HG02840 (cell line): Measurements from ENCODE around the gene PTPRG.

Experiments used
- ATAC-seq: cut with Tn5 transposase; IDR thresholded peaks from one replicate; pipeline ENCODE4 v1.9.1; 2021; ENCODE audit warnings: mild to moderate bottlenecking, moderate library complexity, moderate number of reproducible peaks; ENCODE audit not compliant: unreplicated experiment, low FRiP score

The PTPRG gene

GRCh38 chr3:61844346-61844745 is 283.0 kb downstream of the PTPRG start:
- ATAC-seq: no peak

- ATAC-seq: no peak
Measured at GRCh38 chr3:61846488-61846887, 285.1 kb downstream of the PTPRG start.

- ATAC-seq: no peak
Measured at GRCh38 chr3:61847784-61848462, 286.6 kb downstream of the PTPRG start.

GRCh38 chr3:61848885-61849284 is 287.5 kb downstream of the PTPRG start:
- ATAC-seq: no peak

GRCh38 chr3:61853912-61854311 is 292.5 kb downstream of the PTPRG start:
- ATAC-seq: no peak

GRCh38 chr3:61855211-61855610 is 293.8 kb downstream of the PTPRG start:
- ATAC-seq: no peak

GRCh38 chr3:61857297-61857696 is 295.9 kb downstream of the PTPRG start:
- ATAC-seq: no peak

GRCh38 chr3:61858054-61858453 is 296.7 kb downstream of the PTPRG start:
- no peak for ATAC-seq

- no peak for ATAC-seq
Measured at GRCh38 chr3:61861410-61861809, 300.0 kb downstream of the PTPRG start.

- ATAC-seq: no peak
Measured at GRCh38 chr3:61862614-61863289, 301.4 kb downstream of the PTPRG start.

GRCh38 chr3:61863579-61863978 is 302.2 kb downstream of the PTPRG start:
- ATAC-seq: no peak

- no peak for ATAC-seq
Measured at GRCh38 chr3:61864886-61865285, 303.5 kb downstream of the PTPRG start.

- ATAC-seq: no peak
Measured at GRCh38 chr3:61865466-61866152, 304.2 kb downstream of the PTPRG start.

- no peak for ATAC-seq
Measured at GRCh38 chr3:61866153-61866542, 304.8 kb downstream of the PTPRG start.

GRCh38 chr3:61866961-61867461 is 305.6 kb downstream of the PTPRG start:
- no peak for ATAC-seq

GRCh38 chr3:61868499-61868898 is 307.1 kb downstream of the PTPRG start:
- no peak for ATAC-seq

- no peak for ATAC-seq
Measured at GRCh38 chr3:61869371-61869770, 308.0 kb downstream of the PTPRG start.

- ATAC-seq: no peak
Measured at GRCh38 chr3:61871644-61872043, 310.3 kb downstream of the PTPRG start.

- ATAC-seq: no peak
Measured at GRCh38 chr3:61872077-61872706, 310.8 kb downstream of the PTPRG start.

GRCh38 chr3:61875046-61875844 is 313.9 kb downstream of the PTPRG start:
- no peak for ATAC-seq
